ENCODE measurements around the gene MRPS2.
A peak's percentile ranks its signal among the peaks of the same experiment; 100 is the strongest.
"Not testable (repeated sequence)": the region's sequence is repeated elsewhere in the genome, so short reads cannot be mapped to it uniquely, and the experiment has no call there.

The MRPS2 gene

DNA sequence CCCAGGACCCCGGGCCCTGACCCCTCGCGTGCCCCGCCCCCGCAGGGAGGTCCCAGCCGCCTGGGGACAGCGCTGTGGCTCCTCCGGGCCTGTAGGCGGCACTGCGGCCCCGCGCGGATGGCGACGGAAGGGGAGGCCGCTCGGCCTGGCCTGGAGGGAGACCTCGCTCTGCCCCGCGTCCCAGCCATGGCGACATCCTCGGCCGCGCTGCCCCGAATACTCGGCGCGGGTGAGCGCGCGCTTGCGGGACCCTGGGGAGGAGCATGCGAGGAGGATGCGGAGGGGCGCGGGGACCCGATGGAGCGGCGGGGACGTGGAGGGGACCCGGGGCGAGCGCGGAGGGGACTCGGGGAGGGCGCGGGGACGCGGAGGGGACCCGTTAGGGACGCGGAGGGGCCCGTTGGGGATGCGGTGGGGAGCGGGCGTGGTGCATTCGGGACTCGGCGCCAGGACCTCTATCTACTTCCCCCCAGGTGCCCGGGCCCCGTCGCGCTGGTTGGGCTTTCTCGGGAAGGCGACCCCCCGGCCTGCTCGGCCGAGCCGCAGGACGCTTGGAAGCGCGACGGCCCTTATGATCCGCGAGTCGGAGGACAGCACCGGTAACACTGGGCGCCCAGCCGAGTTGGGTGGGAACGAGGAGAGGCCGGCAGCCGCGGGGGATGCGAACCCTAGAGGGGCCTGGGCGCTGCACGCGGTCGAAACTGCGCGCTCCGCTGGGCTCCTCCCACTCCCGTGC, at the start of gene MRPS2:
MRPS2 (plus strand) TSS at position 158 of the 736 bp plus-strand sequence; CDS start at position 187, 29 bp downstream.
- peak; percentile 69 to 77 for DNase-seq (ENCODE audit: low read depth in 2 of 2)

DNA sequence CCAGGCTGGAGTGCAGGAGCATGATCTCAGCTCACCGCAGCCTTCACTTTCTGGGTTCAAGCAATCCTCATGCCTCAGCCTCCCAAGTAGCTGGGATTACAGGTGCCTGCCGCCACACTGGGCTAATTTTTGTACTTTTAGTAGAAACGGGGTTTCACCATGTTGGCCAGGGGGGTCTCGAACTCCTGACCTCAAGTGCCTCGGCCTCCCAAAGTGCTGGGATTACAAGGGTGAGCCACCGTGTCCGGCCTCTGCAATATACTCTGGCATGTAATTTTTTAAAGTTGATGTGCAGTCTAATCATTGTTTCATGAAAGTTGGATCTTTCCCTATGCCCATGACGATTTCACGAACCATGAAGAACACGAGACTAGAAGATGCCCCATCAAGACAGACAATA, 49.5 kb upstream of the MRPS2 start:
- DNase-seq (ENCODE audit: low read depth in 2 of 2): no peak

DNA sequence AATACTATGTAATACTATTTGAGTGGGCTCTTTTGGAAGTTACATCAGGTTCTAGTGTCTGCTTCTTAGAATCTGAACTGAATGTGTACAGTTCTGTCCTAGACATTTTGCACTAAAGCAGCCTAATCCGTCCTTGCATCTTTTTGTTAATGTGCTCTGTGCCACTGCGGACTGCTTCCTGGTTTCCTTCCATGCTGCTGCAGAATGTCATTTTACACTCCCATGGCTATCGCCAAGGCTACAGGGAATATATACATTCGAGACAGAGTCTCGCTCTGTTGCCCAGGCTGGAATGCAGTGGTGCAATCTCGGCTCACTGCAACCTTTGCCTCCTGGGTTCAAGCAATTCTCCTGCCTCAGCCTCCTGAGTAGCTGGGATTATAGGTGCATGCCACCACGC, 48.6 kb upstream of the MRPS2 start:
- not testable (repeated sequence) for DNase-seq (ENCODE audit: low read depth in 2 of 2)

DNA sequence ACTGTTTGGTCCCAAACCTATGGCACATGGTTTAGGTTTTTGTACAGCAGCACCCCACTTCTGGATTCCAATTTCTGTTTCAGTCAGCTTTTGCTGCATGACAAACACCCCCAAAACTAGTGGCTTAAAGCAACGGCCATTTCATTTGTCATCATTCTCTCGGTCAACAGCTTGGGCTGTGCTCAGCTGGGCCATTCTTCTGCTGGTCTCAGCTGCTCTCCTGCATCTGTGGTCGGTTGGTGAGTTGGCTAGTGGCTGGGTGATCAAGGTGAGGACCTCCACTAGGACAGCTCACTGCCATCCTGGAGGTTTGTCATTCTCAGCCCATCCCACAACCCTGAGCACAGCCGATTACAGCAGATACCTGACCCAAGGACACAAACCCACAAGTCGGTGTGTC, 45.7 kb upstream of the MRPS2 start:
- no peak for DNase-seq (ENCODE audit: low read depth in 2 of 2)

DNA sequence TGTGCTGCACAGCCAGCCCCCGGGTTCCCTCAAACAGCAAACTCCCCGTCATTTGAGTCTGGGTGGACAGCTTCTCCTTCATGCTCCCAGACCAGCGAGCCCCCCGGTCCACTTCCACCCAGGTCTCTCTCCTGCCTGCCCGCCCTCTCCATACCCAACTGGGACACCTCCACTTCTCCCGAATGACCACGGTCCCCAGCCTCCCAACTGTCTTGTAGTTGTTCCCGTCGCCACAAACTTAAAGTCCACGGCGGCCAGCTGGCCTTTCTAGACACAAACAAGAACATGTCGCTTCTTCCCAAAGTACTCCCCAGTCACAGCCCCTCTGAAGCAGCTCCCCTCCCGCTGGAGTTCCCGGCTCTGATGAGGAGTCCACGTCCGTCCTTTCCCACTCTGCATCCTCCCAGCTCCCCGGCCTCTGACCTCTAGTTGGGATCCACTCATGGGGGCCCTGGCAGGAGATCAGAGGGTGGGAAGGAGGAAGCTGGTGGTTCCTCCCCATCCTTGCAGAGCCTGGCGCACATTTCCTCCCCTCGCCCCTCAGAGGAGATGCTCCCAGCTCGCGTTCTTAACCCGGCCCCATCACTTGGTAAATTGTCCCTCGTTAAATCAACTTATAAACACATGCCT, 45.0 kb upstream of the MRPS2 start:
- no peak for DNase-seq (ENCODE audit: low read depth in 2 of 2)

DNA sequence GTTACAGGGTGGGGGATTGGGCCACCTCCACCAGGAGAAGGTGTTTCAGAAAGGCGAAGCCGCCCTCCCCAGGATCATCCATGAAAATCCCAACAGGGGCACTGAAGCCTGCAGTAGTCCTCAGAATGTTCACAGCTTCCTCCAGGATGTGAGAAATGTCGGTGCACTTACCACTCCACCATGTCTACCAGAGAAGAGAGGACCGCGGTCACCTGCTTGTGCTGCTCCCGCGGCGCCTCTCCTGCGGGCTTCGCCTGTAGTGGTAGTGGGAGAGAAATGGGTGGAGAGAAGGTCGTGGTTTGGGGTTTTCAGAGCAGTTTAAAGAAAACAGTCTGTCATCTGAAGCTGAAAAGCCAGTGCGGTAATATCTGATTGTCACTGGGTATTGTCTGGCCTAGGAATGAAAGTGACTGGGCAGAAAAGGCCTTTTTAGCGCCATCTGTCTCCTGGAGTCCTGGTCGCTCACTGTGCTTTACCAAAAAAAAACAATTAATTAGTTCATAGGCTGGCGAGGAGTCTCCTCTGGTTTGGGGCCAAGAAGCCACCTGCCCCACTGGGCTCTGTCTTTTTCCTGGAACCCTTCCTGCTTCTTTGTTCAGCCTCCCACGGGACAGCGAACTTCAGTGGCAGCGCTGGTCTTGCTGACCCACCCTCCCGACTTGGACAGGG, 43.9 kb upstream of the MRPS2 start:
- no peak for DNase-seq (ENCODE audit: low read depth in 2 of 2)

DNA sequence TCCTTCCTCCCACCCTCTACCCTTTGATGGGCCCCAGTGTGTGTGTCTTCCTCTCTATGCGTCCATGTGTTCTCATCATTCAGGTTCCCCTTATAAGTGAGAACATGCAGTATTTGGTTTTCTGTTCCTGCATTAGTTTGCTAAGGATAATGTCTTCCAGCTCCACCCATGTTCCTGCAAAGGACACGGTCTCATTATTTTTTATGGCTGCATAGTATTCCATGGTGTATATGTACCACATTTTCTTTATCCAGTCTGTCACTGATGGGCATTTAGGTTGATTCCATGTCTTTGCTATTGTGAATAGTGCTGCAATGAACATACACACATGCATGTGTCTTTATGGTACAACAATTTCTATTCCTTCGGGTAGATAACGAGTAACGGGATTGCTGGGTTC, 42.0 kb upstream of the MRPS2 start:
- not testable (repeated sequence) for DNase-seq (ENCODE audit: low read depth in 2 of 2)

DNA sequence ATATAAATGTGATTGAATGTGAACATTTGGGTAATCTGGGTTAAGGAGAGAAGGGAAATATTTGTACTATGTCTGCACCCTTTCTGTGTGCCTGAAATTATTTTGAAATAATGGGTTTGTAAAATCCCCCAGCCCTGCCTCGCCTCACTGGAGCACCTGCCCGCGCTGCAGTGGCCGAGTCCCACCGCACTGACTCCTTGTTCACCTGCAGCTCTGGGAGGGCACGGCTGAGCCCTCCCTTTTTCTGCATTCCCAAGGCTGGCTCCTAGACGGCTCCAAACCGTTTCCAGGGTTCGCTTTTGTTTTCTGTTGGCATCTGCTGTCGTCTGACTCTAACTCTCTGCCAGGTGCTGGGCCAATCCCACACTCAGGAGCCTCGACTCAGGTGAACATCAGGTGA, 38.5 kb upstream of the MRPS2 start:
- no peak for DNase-seq (ENCODE audit: low read depth in 2 of 2)

DNA sequence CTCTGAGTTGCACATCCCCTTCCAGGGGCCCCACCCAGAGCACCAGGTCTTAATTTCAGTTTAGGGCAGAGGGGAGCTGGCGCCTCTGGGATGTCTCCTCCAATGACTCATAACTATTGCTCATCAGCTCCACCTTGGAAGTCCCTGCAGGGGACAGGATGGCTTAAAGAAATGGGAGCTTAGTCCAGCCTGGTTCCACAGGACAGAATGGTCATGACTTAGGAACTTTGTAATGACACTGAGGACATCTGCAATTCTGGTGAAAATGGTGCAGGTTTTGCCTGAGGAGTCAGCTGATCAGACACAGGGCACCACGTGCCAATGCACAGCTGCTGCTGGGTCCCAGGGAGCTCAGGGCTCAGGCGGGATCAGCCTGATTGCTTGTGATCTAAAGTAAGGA, 37.3 kb upstream of the MRPS2 start:
- DNase-seq (ENCODE audit: low read depth in 2 of 2): no peak

DNA sequence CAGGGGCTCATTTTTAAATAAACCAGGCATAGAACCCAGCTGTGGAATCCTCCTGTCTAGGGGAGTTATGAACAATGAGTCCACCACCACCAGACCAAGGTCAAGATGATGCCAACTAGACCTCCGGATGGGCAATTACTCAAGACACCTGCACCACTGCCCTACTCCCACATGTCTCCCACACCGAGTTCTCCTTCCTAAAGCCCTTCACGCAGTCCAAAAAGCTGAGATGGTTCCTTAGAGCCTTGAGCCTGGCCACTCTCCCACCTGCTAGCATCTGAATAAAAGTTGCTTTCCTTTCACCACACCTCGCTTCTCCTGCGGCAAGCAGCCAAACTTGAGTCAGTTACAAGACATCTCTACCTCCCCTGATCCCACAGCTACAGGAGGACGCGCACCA, 36.3 kb upstream of the MRPS2 start:
- DNase-seq (ENCODE audit: low read depth in 2 of 2): no peak

DNA sequence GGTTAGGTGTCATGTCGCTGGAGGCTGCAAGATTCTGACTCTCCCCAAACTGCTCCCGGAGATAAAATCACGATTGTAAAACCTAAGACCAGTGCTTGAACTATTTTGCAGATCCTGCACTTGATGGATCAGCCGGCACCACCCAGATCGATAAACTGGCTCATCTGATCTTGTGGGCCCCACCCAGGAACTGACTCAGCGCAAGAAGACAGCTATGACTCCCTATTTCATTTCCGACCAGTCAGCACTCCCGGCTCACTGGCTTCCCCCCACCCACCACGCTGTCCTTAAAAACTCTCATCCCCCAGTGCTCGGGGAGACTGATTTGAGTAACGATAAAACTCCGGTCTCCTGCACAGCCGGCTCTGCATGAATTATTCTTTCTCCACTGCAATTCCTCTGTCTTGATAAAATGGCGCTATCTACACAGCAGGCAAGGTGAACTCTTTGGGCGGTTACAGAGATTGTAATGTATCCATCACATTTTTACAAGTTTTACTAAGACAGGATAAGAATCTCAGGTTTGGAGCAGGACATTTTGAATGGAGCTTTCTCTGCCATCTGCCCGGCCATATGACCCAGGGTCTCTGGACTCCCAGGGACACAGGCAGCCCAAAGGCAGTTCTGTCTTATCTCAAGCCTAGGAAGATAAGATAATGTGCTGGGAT, 31.5 kb upstream of the MRPS2 start:
- peak; percentile 35 to 51 for DNase-seq (ENCODE audit: low read depth in 2 of 2)

DNA sequence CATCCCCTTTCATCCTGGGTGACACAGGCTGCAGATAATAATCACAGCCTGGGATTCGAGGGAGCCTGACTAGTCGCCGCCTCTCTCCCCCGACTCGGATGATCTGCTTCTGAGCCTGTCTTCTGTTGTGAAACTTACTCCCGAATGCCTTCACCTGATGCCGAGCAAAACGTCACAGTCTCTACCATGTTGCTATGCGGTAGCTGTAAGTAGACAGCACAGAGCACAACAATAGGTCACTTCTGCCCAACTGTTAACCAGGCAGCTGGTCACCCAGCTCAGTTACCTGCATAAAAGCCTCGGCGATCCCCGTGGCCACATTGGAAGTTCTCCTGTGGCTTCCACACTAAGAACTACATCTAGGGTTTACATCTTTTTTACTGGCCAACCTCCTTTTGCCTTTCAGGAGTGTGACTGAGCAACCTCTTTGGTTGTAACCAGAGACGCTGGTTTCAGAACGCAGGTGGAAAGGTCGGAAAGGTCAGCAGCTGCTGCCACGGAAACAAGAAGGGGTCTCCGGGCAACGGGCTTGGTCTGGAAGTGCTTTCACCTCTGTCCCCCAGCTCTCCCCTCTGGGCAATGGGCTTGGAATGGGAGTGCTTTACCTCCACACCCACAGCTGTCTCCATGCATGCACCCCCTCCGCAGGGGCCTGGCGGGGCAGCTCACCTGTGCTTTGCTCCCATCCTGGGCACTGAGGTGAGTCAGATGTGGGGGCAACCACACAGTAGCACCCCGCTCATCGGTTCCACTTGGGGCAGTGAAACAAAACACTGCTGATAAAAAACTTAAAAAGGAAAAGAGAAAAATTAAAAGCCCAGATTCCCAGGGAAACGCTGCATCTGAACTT, 28.5 kb upstream of the MRPS2 start:
- DNase-seq (ENCODE audit: low read depth in 2 of 2): no peak

DNA sequence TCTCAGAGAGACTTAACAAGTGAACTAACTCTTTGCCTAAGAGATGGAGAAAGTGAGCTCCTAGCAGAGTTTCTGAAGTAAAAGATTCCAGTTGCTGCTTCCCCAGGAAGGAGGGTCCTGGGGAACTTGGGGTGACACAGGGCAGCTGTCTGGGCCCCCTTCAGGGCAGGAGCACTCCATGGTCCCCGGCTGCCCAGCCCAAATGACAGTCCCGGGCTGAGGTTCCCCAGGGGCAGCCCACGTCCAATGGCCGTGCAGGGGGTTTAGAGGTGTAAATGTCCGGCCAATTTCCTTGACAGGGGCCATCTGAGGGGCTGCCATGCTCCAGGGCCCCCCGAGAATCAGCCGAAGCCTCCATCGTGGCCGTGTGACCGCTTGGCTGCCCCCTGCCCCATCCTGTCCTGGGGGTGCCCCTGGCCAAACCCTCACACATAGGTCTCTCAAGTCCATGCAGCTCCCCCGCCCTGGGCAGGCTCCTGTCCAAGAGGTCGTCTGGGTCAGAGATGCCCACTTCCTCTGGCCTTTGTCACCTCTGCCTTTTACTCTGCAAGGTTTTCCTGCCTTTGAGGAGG, 26.4 kb upstream of the MRPS2 start:
- no peak for DNase-seq (ENCODE audit: low read depth in 2 of 2)

DNA sequence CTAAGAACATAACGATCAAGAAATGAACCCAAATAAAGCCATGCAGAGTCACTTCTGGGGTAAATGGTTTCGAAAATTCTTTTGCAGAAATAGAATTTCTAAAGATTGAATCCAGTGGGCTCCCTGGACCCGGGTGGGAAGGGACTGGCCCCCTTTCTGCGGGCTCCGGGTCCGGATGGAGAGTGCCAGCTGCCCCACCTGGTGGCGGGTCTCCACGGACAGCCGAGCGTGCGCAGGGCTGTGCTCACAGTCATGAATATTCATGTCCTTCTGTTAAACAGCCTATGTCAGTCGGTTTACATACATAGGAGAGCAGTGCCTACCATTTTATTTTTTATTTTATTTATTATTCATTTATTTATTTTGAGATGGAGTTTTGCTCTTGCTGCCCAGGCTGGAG, 25.6 kb upstream of the MRPS2 start:
- DNase-seq (ENCODE audit: low read depth in 2 of 2): no peak

DNA sequence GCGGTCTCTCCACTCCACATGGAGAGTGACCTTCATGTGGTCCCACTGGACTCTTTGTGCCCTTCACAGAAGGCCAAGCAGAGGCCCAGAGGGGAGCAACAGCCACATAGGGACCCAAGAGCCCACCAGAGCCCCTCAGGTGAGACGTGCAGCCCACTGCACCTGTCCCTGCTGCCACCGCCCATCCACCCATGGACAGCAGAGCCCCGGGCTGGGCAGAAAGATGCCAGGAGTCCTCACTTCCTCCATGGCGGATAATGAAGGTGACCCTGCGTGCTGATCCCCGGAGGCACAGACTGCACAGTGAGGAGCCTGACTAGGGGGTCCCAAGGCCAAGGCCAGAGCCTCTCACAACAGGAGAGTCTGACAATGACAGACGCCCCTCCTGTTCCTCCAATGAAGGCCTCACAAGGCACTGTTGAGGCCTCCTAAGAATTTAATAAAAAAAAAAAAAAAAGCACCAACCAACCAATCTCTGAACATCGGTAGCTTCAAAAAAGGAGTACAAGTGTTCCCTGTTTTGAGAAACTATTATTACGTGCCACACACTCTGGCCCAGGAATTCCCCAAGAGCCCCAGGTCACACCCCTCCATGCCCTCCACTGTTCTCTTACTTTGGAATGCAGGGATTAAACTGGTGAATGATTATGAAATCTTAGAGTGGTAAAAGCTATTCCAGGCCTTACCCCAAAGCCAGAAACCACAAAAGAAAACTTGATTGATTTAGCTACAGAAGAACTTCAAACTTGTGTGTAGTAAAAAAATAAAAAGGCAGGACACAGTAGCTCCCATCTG, 23.7 kb upstream of the MRPS2 start:
- DNase-seq (ENCODE audit: low read depth in 2 of 2): no peak

DNA sequence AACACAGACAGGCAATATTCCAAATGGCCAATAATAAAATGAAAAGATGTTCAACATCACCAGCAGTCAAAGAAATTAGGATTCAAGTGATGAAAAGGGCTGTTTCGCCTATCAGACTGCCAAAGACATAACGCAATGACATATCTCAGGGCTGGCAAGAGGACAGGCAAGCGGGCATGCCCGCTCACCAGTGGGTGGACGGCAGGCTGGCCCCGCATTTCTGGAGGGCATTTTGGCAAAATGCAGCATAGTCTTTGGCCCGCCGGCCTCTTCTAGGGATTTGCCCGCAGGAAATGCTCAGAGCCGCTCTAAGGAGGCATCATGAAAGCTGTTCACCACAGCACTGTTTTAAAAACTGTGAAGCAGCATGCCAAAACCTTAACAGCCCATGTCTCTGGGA, 22.3 kb upstream of the MRPS2 start:
- DNase-seq (ENCODE audit: low read depth in 2 of 2): no peak

DNA sequence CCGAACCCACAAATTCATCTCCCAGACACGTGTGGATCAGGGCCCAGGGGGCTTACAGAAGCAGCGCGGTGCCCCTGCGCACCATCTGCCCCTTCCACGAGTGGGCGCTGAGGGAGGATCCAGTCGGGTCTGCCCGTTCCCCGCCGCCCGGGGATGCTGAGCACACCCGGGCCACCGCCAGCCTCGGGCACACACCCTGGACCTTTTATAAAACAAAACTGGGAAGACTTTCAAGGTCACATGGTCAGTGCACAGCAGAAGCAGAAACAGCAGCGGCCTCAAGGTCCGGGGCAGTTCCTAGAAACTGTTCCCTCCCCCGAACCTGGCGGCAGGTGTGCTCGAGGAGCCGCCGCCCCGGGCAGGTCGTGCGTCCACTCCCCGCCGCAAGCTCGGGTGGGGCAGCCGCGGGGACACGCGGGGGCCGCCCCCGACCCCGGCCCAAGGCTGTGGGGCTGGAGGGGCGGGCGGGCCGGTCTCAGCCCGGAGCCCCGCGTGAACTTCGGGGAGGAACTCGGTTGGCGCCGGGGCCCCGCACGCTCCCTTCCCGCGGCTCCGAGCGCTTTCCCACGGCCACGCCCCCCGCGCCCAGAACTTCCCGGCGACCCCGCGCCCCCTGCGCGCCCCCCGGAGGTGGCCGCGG, 21.5 kb upstream of the MRPS2 start:
- no peak for DNase-seq (ENCODE audit: low read depth in 2 of 2)

DNA sequence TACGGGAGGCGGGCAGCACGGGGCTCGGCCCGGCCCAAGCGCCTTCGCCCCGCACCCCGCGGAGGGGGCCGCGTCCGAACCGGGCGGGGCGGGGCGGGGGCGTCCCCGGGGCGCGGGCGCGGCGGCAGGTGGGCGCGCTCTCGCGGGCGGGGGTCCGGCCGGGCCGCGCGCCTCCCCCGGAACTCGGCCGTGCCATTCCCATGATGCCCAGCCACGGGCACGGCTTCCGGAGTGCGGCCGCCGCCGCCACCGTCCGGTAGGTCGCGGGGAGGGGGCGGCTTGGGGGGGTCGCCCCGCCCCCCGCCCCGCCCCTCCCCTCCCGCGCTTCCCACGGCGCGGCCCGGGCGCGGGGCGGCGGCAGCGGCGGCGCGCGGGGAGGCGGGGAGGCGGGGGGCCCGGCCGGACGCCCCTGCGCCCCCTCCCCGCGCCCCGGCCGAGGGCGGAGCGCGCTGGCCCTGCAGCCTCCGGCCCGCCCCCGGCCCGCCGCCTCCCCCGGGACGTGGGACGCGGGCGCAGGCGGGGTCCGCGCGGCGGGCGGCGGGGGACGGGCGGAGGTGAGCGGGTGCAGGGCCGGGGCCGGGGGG, 20.9 kb upstream of the MRPS2 start, which contains the start of gene PPP1R26:
PPP1R26 (plus strand) TSS at position 314 of the 584 bp plus-strand sequence. CDS start 4,729 bp downstream, outside the sequence.
- DNase-seq (ENCODE audit: low read depth in 2 of 2): no peak

Data from activated CD4-positive, alpha-beta T cell treated with anti-CD3 and anti-CD28 coated beads for 24 hours (primary cell).